NCI-H510A treated with DMSO at 0.1 percent for 48 hours (cell line): ENCODE data around the gene GLRB.
"Not testable (repeated sequence)": the region's sequence is repeated elsewhere in the genome, so short reads cannot be mapped to it uniquely, and the experiment has no call there.

Experiments used
- DNase-seq: peaks from one replicate; lab custom pipeline; 2025; lab: John Stamatoyannopoulos, UW

GLRB gene

DNA sequence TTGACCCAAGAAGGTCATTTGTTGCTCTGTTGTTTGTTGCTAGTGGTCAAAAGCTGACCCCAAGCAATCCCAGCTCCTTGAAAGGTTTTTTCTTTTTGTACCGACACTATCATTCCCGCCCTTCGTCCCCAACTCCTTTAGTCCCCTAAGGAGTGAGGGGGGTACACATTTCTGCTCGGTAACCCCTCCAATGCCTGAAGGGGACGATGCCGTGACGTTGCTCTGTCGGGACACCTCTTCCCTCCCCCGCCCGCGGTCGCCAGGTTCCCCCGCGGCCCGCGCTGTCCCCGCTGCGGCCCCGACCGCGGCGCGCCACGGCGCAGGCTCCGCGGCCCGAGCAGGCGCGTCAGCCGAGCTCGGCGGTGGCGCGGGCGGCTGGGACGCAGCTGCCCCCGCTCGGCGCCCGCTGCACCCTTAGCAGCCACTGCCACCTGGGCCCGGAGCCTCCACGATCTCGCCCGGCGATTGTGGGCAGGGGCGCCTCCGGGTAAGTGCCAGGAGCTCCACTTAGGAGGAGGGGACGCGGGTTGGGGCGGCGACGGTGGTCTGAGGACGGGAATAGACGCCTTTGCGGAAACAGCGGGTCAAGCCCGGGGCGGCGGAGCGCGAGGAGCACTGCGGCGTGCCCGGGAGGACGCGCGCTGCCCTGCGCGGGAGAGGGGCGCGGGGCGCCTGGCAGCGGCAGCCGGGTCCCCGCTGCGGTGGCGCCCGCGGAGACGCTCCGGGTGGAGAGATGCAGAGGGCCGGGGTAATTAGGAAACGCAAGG is at the start of gene GLRB:
Gene GLRB, plus strand, starts transcription at position 340 of the 767 bp plus-strand sequence. CDS start 1,875 bp downstream, outside the sequence.
- peak; percentile 46 for DNase-seq

GRCh38 chr4:157035471-157035870 is 40.5 kb upstream of the GLRB start:
- DNase-seq: no peak

DNA sequence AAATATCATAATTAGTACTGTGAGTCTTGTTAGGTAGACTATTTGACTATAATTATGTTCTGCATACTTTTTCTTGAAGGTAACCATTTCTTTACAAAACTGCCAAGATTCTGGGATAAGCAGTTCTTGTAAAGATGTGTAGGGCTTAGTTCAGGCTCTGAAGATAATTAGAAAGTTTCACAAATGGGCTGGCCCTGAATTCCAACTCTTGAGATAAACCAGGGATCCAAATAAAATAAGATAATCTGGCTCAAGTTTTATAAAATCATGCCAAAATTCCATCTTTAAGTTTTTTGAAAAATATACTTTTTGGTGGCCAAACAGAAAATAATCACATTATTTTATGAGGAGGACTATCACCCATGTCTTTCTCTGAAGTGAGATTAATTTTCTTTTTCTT is 35.5 kb upstream of the GLRB start:
- no peak for DNase-seq

GRCh38 chr4:157043131-157043530 is 32.8 kb upstream of the GLRB start:
- no peak for DNase-seq

DNA sequence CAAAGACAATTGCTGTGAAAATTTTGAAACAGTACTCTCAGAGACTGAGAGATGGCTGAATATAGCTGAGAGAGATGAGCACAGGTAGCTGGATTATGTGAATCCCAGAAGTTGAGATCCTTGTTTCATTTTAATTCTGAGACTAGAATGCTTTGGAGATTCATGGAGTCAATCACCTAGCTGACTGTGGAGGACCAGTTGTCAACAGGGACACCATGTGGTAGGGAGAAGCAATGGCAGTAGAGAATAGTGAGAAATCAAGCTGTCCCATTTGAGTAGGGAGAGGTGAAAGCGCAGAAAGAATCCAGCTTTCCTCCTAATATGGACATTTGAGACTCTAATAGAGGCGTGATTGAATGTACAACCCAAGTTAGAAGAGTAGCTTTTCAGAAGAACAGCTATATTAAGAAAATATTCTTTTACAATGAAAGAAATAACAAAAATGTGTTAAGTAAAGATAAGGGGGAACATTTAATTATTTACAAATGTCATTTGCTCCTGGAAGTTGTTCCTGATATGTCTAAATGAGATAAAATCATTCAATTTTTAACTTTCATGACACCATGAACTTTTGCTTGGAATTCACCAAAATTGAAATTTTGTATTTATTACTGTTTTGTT is 30.3 kb upstream of the GLRB start:
- peak; percentile 26 for DNase-seq

- no peak for DNase-seq
Observed at GRCh38 chr4:157048248-157048647, 27.7 kb upstream of the GLRB start.

DNA sequence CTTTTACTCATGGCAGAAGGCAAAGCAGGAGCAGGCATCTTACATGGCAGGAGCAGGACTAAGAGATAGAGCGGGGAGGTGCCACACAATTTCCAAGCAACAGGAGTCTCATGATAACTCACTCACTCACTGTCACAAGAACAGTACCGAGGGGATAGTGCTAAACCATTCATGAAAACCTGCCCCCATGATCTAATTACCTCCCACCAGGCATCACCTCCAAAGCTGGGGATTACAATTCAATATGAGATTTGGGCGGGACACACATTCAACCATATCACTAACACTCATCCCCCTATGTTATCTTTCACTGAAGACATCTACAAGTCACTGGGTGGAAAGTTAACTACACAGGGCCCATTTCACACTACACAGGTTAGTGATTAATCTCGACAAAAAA is 25.4 kb upstream of the GLRB start:
- DNase-seq: no peak

DNA sequence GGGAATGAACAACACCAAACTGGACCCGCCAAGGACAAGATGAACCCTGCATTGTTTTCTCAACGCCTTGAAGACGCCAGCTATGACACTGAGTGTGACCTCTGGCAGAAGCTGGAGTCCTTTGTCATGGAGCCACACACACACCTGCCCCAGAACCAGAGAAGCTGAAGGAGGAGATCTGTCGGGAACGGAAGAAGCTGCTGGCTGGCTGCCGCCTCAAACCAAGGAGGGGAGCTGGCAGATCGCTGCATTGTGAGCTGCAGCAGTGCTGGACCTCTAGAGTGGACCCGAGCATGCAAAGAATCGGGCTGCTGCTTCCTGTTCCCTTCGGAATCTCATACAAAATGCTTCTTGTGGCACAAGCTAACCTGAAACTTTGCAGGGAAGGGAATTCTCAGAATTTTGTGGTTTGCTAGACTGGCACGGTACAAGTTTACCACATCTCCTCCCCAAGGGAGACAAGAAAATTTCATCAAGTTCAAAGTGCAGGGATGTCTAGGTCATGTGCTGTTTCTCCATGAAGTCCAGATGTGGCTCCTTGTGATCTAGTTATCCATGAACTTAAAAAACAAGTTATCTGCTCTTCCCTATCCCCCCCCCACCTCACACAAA is 23.4 kb upstream of the GLRB start:
- no peak for DNase-seq

- no peak for DNase-seq
Observed at GRCh38 chr4:157057218-157057617, 18.7 kb upstream of the GLRB start.

- not testable (repeated sequence) for DNase-seq
Observed at GRCh38 chr4:157058899-157059298, 17.1 kb upstream of the GLRB start.

DNA sequence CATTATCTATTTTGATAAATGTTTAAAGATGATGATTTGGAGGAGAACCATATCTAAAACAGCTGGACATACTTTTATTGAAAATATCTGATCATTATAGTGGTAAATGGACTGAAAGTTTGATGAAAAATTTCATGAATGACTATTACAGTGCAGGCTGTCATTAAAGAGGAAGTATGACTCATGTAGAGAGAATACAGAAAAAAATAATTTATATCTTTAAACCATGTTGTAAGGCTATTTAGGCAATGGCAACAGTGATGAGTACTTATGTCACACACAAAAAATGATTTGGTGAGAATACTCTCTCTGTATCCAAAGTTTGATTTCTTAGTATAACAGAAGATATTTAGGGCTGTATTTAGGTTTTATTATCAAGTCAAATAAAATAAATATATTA is 3.9 kb upstream of the GLRB start:
- DNase-seq: no peak

GRCh38 chr4:157075401-157075800 is 549 bp upstream of the GLRB start:
- DNase-seq: no peak

DNA sequence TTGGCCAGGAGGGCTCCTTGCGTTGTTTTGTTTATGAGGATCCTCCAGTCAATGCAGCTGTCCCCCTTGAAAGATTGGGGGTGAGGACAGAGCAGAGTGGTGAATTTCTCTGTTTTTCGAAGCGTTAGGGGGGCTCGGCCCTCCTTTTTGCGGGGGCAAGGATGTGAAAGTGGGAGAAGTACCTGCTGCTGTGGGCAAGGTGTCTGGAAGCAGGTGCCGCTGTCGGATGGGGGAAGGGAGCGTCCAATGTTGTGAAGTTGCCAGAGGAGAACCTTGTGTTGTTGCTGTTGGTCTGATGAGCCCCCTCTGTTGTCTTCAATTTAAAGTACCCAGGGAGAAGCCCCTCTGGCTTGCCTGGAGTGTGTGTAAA is 613 bp downstream of the GLRB start:
- DNase-seq: peak; percentile 12

DNA sequence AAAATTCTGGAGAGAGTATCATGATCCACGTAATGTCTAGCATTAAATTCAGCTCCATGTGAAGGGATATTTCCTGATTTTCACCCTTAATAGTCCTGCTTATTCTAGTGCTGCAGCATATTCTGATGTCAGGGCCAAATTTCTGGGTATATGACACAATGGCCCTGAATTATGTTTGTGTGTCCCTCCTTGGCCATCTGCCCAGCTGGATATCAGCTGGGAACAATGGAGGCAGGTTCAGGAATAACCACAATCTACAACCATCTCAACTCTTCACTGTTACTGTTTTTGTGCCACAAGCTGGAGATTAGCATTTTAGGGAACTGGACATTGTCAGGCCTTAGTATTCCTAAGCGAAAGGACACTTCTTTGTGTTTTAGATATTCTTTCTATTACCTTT is 3.5 kb downstream of the GLRB start:
- no peak for DNase-seq

DNA sequence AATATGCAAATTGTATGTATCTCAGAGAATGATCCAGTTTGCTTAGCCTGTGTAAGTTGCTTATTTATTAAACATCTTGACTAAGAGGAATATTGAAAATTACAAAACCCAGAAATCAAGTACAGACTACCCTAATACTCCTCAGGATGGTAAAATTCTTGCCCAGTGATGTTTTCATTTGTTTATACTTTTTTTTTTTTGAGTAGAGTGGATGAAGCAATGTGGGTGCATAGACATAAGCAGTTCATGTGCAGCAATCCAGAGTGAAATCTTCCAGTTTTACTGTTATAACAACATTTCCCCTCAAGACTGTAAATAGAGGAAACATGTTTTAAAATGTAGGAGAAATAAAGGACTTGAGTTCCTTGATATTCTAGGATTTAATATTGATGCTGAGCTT is 4.7 kb downstream of the GLRB start:
- DNase-seq: no peak

DNA sequence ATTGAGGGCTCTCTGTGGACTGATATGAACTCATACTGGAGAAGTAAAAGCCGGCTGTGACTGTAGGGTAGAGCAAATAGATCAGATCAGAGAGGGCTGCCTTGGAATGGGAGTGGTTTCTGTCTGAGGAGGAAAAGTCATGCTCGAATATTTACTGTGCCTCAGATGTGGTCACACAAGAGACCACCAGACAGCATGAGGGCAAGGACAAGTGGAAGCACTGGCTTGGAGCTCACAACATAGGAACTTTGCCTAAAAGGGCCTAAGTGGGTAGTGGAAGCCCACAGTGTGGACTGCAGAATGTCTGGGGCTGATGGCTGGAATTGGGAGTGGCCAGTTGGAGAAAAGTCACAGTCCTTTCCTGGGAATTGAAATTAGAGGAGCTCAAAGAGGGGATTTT is 19.8 kb downstream of the GLRB start:
- DNase-seq: no peak

GRCh38 chr4:157096439-157096838 is 20.5 kb downstream of the GLRB start:
- no peak for DNase-seq

- DNase-seq: no peak
Observed at GRCh38 chr4:157099506-157099905, 23.6 kb downstream of the GLRB start.

- DNase-seq: no peak
Observed at GRCh38 chr4:157104541-157104940, 28.6 kb downstream of the GLRB start.

- DNase-seq: no peak
Observed at GRCh38 chr4:157114671-157115070, 38.7 kb downstream of the GLRB start.

- no peak for DNase-seq
Observed at GRCh38 chr4:157115613-157116335, 39.8 kb downstream of the GLRB start.

GRCh38 chr4:157121401-157121800 is 45.5 kb downstream of the GLRB start:
- DNase-seq: no peak

GRCh38 chr4:157127571-157127970 is 51.6 kb downstream of the GLRB start:
- no peak for DNase-seq
